WTC11 (cell line): Measurements from ENCODE around the gene ERCC6.

Source experiments
- ATF3 ChIP-seq: sonication (generic); formaldehyde crosslinking; conservative IDR thresholded peaks from 2 replicates; pipeline ENCODE4 v1.8.1; 2022; ENCODE audit warnings: mild to moderate bottlenecking, missing genetic modification reagents
- CREB1 ChIP-seq: sonication (generic); formaldehyde crosslinking; IDR thresholded peaks from 2 replicates; pipeline ENCODE4 v1.8.0; 2023; ENCODE audit warnings: mild to moderate bottlenecking, missing genetic modification reagents
- CTCF ChIP-seq: fragments of 200-600 bp; IDR thresholded peaks from 2 replicates; pipeline ENCODE4 v1.8.0; 2022; ENCODE audit warnings: antibody characterized with exemption
- HMGXB4 ChIP-seq: sonication (generic); formaldehyde crosslinking; IDR thresholded peaks from 2 replicates; pipeline ENCODE4 v1.8.1; 2023; ENCODE audit warnings: mild to moderate bottlenecking, moderate library complexity, missing genetic modification reagents
- IRF1 ChIP-seq: sonication (generic); formaldehyde crosslinking; IDR thresholded peaks from 2 replicates; pipeline ENCODE4 v1.8.0; 2023; ENCODE audit warnings: missing genetic modification reagents
- MLX ChIP-seq: sonication (generic); formaldehyde crosslinking; IDR thresholded peaks from 2 replicates; pipeline ENCODE4 v1.8.1; 2023; ENCODE audit warnings: mild to moderate bottlenecking, missing genetic modification reagents, moderate library complexity
- MYBL2 ChIP-seq: sonication (generic); formaldehyde crosslinking; IDR thresholded peaks from 2 replicates; pipeline ENCODE4 v1.8.1; 2023; ENCODE audit warnings: mild to moderate bottlenecking, moderate library complexity, missing genetic modification reagents
- PREB ChIP-seq: sonication (generic); formaldehyde crosslinking; IDR thresholded peaks from 2 replicates; pipeline ENCODE4 v1.8.1; 2022; ENCODE audit warnings: mild to moderate bottlenecking, missing genetic modification reagents, moderate library complexity, borderline replicate concordance

- no peak for TF ChIP-seq CTCF
- TF ChIP-seq IRF1, result no peak
- no peak for TF ChIP-seq ATF3
- no peak for TF ChIP-seq PREB
- no peak for TF ChIP-seq HMGXB4 (CRISPR knock-in tag)
- TF ChIP-seq CREB1 (CRISPR knock-in tag), result no peak
- TF ChIP-seq MLX (CRISPR knock-in tag), result no peak
- no peak for TF ChIP-seq MYBL2 (CRISPR knock-in tag)
Measured at GRCh38 chr10:49559476-49559875, 20.6 kb upstream of the ERCC6 start.
